ENCODE results near the gene GAS6.
A peak's percentile ranks its signal among the peaks of the same experiment; 100 is the strongest.

GAS6 gene

GRCh38 chr13:113864273-113864890 is 506 bp upstream of the GAS6 start:
- POLR2A ChIA-PET = interaction anchor here (0.7 to 1.2 kb wide), 2 partner anchors 27 to 525 kb away, joined by 3 read pairs; no protein-coding TSS in a partner anchor
- CTCF ChIA-PET = no interaction called here
- peak overlapping the region; percentile 52 for H3K4me3 ChIP-seq (ENCODE audit: low read depth, low read length)

More at GRCh38 chr13:113864273-113864890, 506 bp upstream of the GAS6 start:
- TF ChIP-seq ZNF140 (tag by site-specific recombination; IDR thresholded peaks at IDR 0.05) (no peak), PRDM10 (tag by site-specific recombination; IDR thresholded peaks at IDR 0.05) (peak; percentile 84), ZNF404 (tag by site-specific recombination; IDR thresholded peaks at IDR 0.05) (no peak), ZNF354C (tag by site-specific recombination; IDR thresholded peaks at IDR 0.05; ENCODE audit: borderline replicate concordance, low read depth) (no peak), ZNF747 (tag by site-specific recombination; IDR thresholded peaks at IDR 0.05) (no peak), ZEB2 (tag by site-specific recombination; IDR thresholded peaks at IDR 0.05) (peak; percentile 46; the same call in 1 of the 2 replicates), ZFP41 (tag by site-specific recombination; IDR thresholded peaks at IDR 0.05; ENCODE audit: borderline replicate concordance) (no peak), ZNF600 (tag by site-specific recombination; IDR thresholded peaks at IDR 0.05) (peak; percentile 51; the same call in 1 of the 2 replicates), ZNF324 (tag by site-specific recombination; IDR thresholded peaks at IDR 0.05) (no peak), ZNF148 (tag by site-specific recombination; IDR thresholded peaks at IDR 0.05; ENCODE audit: borderline replicate concordance) (no peak), ZNF335 (tag by site-specific recombination; conservative IDR thresholded peaks at IDR 0.05) (peak; percentile 50; the same call in 1 of the 2 replicates), ZNF169 (tag by site-specific recombination; IDR thresholded peaks at IDR 0.05) (no peak), ZNF157 (tag by site-specific recombination; IDR thresholded peaks at IDR 0.05) (no peak), ZNF621 (tag by site-specific recombination; IDR thresholded peaks at IDR 0.05) (no peak), ZNF121 (tag by site-specific recombination; IDR thresholded peaks at IDR 0.05) (no peak), ZNF704 (tag by site-specific recombination; IDR thresholded peaks at IDR 0.05) (no peak), ZNF560 (tag by site-specific recombination; IDR thresholded peaks at IDR 0.05; ENCODE audit: borderline replicate concordance) (no peak), ZNF837 (tag by site-specific recombination; IDR thresholded peaks at IDR 0.05) (no peak), ZNF133 (tag by site-specific recombination; IDR thresholded peaks at IDR 0.05) (no peak), ZNF266 (tag by site-specific recombination; IDR thresholded peaks at IDR 0.05; ENCODE audit: low read depth) (no peak), ZNF707 (tag by site-specific recombination; IDR thresholded peaks at IDR 0.05) (no peak)
- Histone ChIP-seq H3K4me1 (ENCODE audit: control insufficient read depth, insufficient read depth, low read length) (peaks cover 3% of the 10 kb centered on the region; the same call in 1 of the 2 replicates), H3K27ac (ENCODE audit: extremely low read depth, low read depth, low read length) (no peak overlapping the region), H3K9me3 (ENCODE audit: control insufficient read depth, insufficient read depth, low read depth, low read length) (no peaks in the 10 kb centered on the region), H3K36me3 (ENCODE audit: control insufficient read depth in 2 of 2, insufficient read depth in 1 of 2, low read length in 2 of 2) (peaks cover 0 to 2% of the 10 kb centered on the region in 2 experiments; a peak in 1 of 3 replicates)

All from HEK293 (cell line).